SK-N-SH treated with all-trans-retinoic acid at 6 μM for 48 hours (cell line): ENCODE data around the gene KDM2B.
"Not testable (repeated sequence)": the region's sequence is repeated elsewhere in the genome, so short reads cannot be mapped to it uniquely, and the experiment has no call there.

Experiments
- ATAC-seq: fragments of 200-7000 bp; cut with Tn5 transposase; 3 replicates; pipeline ENCODE4 v1.9.1; 2020; ENCODE audit warnings: mild to moderate bottlenecking, moderate library complexity
- BACH2 ChIP-seq: fragments of 250-450 bp; sonication (Bioruptor Pico); IDR thresholded peaks from 2 replicates; pipeline ENCODE4 v1.9.0; 2021; ENCODE audit warnings: mild to moderate bottlenecking, borderline replicate concordance
- CSDC2 ChIP-seq: fragments of 250-450 bp; sonication (Bioruptor Pico); IDR thresholded peaks from 2 replicates; pipeline ENCODE4 v1.5.0; 2020; ENCODE audit warnings: mild to moderate bottlenecking, moderate library complexity
- ESRRG ChIP-seq: fragments of 250-450 bp; sonication (Bioruptor Pico); IDR thresholded peaks from 2 replicates; pipeline ENCODE4 v1.6.1; 2021; ENCODE audit warnings: mild to moderate bottlenecking
- ISL1 ChIP-seq: fragments of 250-450 bp; sonication (Bioruptor Pico); IDR thresholded peaks from 2 replicates; pipeline ENCODE4 v2.1.2; 2022; ENCODE audit warnings: mild to moderate bottlenecking, moderate library complexity
- OSR1 ChIP-seq: fragments of 250-450 bp; sonication (Bioruptor Pico); IDR thresholded peaks from 2 replicates; pipeline ENCODE4 v1.8.0; 2022; ENCODE audit warnings: moderate library complexity, mild to moderate bottlenecking, inconsistent platforms
- PPARA ChIP-seq: fragments of 250-450 bp; sonication (Bioruptor Pico); IDR thresholded peaks from 2 replicates; pipeline ENCODE4 v1.5.0; 2020; ENCODE audit warnings: mild to moderate bottlenecking, borderline replicate concordance
- RARB ChIP-seq: fragments of 250-450 bp; sonication (Bioruptor Pico); IDR thresholded peaks from 2 replicates; pipeline ENCODE4 v1.8.0; 2021; ENCODE audit warnings: mild to moderate bottlenecking, moderate library complexity
- SNAI2 ChIP-seq: fragments of 250-450 bp; sonication (Bioruptor Pico); IDR thresholded peaks from 2 replicates; pipeline ENCODE4 v1.5.0; 2020; ENCODE audit warnings: mild to moderate bottlenecking, moderate library complexity
- TCF4 ChIP-seq: fragments of 250-450 bp; sonication (Bioruptor Pico); IDR thresholded peaks from 2 replicates; pipeline ENCODE4 v1.8.0; 2021; ENCODE audit warnings: mild to moderate bottlenecking, moderate library complexity, borderline replicate concordance
- TOX ChIP-seq: fragments of 250-450 bp; sonication (Bioruptor Pico); IDR thresholded peaks from 2 replicates; pipeline ENCODE4 v1.8.0; 2021; ENCODE audit warnings: mild to moderate bottlenecking, moderate library complexity, borderline replicate concordance
- ZC3H10 ChIP-seq: fragments of 250-450 bp; sonication (Bioruptor Pico); IDR thresholded peaks from 2 replicates; pipeline ENCODE4 v1.5.1; 2021; ENCODE audit warnings: mild to moderate bottlenecking, moderate library complexity
- ZFP3 ChIP-seq: fragments of 250-450 bp; sonication (Bioruptor Pico); IDR thresholded peaks from 2 replicates; pipeline ENCODE4 v1.5.0; 2020; ENCODE audit warnings: mild to moderate bottlenecking, moderate library complexity
- ZFP30 ChIP-seq: fragments of 450-650 bp; formaldehyde crosslinking; IDR thresholded peaks from 2 replicates; pipeline ENCODE4 v1.5.0; 2022; ENCODE audit warnings: mild to moderate bottlenecking, moderate library complexity
- ZNF565 ChIP-seq: fragments of 450-650 bp; formaldehyde crosslinking; conservative IDR thresholded peaks from 2 replicates; pipeline ENCODE4 v1.5.0; 2020; ENCODE audit warnings: low read depth, mild to moderate bottlenecking, moderate library complexity
- ZNF70 ChIP-seq: fragments of 450-650 bp; formaldehyde crosslinking; IDR thresholded peaks from 2 replicates; pipeline ENCODE4 v1.5.0; 2020; ENCODE audit warnings: mild to moderate bottlenecking, moderate library complexity
- TF ChIP-seq, protein P1 (sequence below): fragments of 250-450 bp; sonication (Bioruptor Pico); IDR thresholded peaks from 2 replicates; pipeline ENCODE4 v1.5.1; 2020; ENCODE audit warnings: low read depth, mild to moderate bottlenecking, moderate library complexity
- TF ChIP-seq, protein P2 (sequence below): fragments of 250-450 bp; sonication (Bioruptor Pico); IDR thresholded peaks from 2 replicates; pipeline ENCODE4 v1.8.0; 2021; ENCODE audit warnings: low read depth, mild to moderate bottlenecking, moderate library complexity, borderline replicate concordance
- TF ChIP-seq, protein P3 (sequence below): fragments of 250-450 bp; sonication (Bioruptor Pico); IDR thresholded peaks from 2 replicates; pipeline ENCODE4 v1.8.0; 2020; ENCODE audit warnings: mild to moderate bottlenecking, moderate library complexity, borderline replicate concordance
- TF ChIP-seq, protein P4 (sequence below): fragments of 250-450 bp; sonication (Bioruptor Pico); IDR thresholded peaks from 2 replicates; pipeline ENCODE4 v1.5.1; 2021; ENCODE audit warnings: mild to moderate bottlenecking, moderate library complexity

The KDM2B gene

DNA sequence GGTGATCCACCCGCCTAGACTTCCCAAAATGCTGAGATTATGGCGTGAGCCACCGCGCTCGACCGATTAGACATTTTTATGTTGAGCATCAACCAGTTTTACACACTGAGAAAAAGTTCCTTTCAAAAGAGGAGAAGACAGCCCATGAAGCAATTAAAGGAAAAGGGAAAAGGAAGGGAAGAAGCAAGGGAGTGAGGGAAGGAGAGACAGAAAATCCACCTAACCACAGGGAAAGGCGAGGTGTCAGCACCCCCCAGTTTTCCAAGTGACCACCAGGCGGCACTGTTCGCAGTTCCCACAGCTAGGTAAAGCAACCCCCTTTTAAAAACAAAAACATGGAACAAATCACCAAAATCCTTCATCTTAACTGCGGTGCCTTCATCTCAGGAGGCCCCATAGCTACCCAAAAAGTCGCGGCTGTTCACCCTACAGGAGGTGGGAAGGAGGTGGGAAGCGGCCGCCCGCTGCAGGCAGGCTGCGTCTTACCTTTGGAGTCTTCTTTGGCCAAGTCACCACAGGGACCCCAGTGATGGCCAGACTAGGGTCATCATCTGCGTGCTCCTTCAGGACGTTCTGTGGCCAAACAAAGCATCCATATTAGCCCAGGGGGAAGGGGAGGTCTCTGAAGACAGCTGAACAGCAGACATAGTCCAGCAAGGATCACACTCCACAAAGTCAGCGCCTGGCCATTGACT lies 86.6 kb downstream of the KDM2B start:
- peak; percentile 81 for ATAC-seq

DNA sequence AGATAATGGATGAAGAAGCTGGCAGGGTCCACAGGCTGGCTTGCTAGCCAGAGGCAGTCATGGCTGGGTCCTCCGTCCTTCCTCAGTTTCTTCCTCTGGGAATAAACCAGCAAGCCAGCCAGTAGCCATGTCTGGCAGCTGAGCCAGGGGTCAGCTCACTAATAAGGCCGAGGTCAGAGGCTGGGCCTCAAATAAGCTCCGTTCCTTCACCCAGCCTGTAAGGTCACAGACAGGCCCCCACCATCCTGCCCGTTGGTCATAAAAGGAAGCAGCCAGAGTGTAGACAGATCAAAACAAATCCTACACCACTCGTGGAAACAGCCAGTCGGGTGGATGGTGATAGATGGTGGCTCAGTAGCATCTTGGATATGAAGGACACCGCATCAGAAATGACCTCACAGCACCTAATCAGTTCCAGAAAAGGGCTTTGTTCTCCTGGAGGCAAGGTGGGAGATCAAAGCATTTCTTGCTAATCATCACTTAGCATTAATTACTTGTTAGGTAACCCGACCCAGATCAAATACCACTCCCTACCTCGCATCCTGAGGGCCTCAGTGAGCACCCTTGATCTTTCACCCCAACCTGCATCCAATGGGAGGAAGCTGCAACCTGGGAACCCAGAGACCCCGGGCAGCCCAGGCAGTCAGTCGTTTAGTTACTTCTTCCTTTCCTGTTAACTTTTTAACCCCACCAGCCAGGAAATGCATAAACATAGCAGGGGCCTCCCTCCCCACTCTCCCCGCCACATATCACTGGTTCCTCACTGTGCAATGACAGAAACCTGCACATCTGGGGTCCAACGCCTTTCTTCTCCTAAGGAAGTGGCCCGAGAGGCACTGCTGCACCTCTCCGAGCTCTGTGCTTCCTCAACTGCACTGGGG lies 90.2 kb downstream of the KDM2B start:
- no peak for ATAC-seq
- TF ChIP-seq ESRRG (CRISPR knock-in tag) = no peak
- TF ChIP-seq, protein P1, sequence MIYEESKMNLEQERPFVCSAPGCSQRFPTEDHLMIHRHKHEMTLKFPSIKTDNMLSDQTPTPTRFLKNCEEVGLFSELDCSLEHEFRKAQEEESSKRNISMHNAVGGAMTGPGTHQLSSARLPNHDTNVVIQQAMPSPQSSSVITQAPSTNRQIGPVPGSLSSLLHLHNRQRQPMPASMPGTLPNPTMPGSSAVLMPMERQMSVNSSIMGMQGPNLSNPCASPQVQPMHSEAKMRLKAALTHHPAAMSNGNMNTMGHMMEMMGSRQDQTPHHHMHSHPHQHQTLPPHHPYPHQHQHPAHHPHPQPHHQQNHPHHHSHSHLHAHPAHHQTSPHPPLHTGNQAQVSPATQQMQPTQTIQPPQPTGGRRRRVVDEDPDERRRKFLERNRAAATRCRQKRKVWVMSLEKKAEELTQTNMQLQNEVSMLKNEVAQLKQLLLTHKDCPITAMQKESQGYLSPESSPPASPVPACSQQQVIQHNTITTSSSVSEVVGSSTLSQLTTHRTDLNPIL (CRISPR knock-in tag) = no peak

More for the DNA sequence above, 86.6 kb downstream of the KDM2B start:
- TF ChIP-seq, protein P1 (CRISPR knock-in tag) = no peak
- TF ChIP-seq ISL1 = no peak
- TF ChIP-seq, protein P2, sequence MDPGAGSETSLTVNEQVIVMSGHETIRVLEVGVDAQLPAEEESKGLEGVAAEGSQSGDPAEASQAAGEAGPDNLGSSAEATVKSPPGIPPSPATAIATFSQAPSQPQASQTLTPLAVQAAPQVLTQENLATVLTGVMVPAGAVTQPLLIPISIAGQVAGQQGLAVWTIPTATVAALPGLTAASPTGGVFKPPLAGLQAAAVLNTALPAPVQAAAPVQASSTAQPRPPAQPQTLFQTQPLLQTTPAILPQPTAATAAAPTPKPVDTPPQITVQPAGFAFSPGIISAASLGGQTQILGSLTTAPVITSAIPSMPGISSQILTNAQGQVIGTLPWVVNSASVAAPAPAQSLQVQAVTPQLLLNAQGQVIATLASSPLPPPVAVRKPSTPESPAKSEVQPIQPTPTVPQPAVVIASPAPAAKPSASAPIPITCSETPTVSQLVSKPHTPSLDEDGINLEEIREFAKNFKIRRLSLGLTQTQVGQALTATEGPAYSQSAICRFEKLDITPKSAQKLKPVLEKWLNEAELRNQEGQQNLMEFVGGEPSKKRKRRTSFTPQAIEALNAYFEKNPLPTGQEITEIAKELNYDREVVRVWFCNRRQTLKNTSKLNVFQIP (CRISPR knock-in tag) = no peak
- TF ChIP-seq, protein P3, sequence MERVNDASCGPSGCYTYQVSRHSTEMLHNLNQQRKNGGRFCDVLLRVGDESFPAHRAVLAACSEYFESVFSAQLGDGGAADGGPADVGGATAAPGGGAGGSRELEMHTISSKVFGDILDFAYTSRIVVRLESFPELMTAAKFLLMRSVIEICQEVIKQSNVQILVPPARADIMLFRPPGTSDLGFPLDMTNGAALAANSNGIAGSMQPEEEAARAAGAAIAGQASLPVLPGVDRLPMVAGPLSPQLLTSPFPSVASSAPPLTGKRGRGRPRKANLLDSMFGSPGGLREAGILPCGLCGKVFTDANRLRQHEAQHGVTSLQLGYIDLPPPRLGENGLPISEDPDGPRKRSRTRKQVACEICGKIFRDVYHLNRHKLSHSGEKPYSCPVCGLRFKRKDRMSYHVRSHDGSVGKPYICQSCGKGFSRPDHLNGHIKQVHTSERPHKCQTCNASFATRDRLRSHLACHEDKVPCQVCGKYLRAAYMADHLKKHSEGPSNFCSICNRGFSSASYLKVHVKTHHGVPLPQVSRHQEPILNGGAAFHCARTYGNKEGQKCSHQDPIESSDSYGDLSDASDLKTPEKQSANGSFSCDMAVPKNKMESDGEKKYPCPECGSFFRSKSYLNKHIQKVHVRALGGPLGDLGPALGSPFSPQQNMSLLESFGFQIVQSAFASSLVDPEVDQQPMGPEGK (CRISPR knock-in tag) = no peak
- no peak for TF ChIP-seq ZFP30
- TF ChIP-seq, protein P4, sequence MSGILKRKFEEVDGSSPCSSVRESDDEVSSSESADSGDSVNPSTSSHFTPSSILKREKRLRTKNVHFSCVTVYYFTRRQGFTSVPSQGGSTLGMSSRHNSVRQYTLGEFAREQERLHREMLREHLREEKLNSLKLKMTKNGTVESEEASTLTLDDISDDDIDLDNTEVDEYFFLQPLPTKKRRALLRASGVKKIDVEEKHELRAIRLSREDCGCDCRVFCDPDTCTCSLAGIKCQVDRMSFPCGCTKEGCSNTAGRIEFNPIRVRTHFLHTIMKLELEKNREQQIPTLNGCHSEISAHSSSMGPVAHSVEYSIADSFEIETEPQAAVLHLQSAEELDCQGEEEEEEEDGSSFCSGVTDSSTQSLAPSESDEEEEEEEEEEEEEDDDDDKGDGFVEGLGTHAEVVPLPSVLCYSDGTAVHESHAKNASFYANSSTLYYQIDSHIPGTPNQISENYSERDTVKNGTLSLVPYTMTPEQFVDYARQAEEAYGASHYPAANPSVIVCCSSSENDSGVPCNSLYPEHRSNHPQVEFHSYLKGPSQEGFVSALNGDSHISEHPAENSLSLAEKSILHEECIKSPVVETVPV (CRISPR knock-in tag) = no peak
- no peak for TF ChIP-seq CSDC2 (CRISPR knock-in tag)
- no peak for TF ChIP-seq RARB (CRISPR knock-in tag)
- TF ChIP-seq ZC3H10 = no peak
- TF ChIP-seq OSR1 (CRISPR knock-in tag) = no peak
- TF ChIP-seq ZFP3 (CRISPR knock-in tag) = no peak
- TF ChIP-seq, all 23 proteins: peak for 0

DNA sequence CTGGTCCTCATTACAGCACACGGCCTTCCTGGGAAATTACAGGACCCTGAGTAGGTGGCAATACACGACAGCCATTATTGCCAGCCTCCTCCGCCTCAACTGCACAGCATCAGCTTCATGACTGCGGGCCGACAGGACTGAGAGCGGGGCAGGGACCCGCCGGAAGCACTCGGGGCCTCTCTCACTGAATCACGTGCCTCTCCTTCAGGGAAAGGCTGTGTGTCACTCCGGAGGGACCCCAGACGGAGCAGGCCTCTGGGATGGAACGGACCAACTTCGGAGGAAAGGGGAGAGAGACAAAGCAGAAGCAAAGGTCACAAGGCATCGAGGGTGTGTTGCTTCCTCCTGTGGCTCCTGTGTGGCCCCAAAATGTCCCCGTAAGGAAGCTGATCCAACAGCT lies 90.9 kb downstream of the KDM2B start:
- TF ChIP-seq ZC3H10 = no peak
- no peak for TF ChIP-seq TOX (CRISPR knock-in tag)
- TF ChIP-seq ESRRG (CRISPR knock-in tag) = no peak
- ATAC-seq = no peak

DNA sequence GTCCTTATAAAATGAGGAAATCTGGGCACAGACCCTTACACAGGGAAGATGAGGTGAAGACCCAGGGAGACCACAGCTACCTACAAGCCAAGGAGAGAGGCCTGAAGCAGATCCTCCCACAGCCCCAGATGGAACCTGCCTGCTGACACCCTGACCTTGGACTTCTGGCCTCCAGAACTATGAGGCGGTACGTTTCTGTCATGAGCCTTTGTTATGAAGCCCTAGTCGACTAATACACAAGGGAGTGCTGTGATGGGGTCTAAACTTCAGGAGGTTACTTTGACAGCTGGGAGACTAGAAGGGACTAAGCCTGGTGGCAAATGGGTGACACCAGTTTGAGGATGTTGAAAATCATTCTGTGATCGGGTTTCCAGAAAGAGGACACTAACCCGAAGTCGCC lies 95.9 kb downstream of the KDM2B start:
- TF ChIP-seq ZNF70 (CRISPR knock-in tag) (no peak), SNAI2 (CRISPR knock-in tag) (no peak), TCF4 (no peak), ZNF565 (CRISPR knock-in tag) (no peak), ZC3H10 (no peak), TOX (CRISPR knock-in tag) (no peak), PPARA (CRISPR knock-in tag) (no peak), CSDC2 (CRISPR knock-in tag) (no peak), ZFP3 (CRISPR knock-in tag) (no peak), BACH2 (no peak)
- TF ChIP-seq, protein P2 (CRISPR knock-in tag) = no peak
- ATAC-seq = no peak

DNA sequence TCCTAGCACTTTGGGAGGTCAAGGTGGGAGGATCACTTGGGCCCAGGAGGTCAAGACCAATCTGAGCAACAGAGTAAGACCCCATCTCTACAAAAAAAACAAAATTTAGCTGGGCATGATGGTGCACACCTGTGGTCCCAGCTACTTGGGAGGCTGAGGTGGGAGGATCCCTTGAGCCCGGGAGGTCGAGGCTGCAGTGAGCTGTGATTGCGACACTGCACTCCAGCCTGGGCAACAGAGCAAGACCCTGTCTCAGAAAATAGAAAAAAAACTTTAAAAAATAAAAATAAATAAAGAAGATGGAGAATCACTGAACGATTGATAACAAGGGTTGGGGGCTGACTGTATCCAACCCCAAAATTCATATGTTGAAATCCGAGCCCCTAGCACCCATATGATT lies 96.3 kb downstream of the KDM2B start:
- ATAC-seq = not testable (repeated sequence)
